Osteocyte (in vitro differentiated cells): ENCODE measurements around the gene PPP6R2. TPM values are rescaled to one million over a fixed set of nuclear protein-coding genes. Genes with fewer than 3 reads are reported as not detected.

Experiments
- DNase-seq: peaks from one replicate; pipeline ENCODE4 v3.0.0; 2021; ENCODE audit warnings: mixed read lengths; ENCODE audit not compliant: unreplicated experiment; ENCODE audit errors: extremely low spot score
- H3K27ac Mint-ChIP-seq: one replicate; pipeline ENCODE4 v1.8.0; 2021; ENCODE audit warnings: mild to moderate bottlenecking, mixed read lengths; ENCODE audit not compliant: unreplicated experiment
- H3K27me3 Mint-ChIP-seq: one replicate; pipeline ENCODE4 v1.8.0; 2021; ENCODE audit warnings: mixed read lengths; ENCODE audit not compliant: unreplicated experiment
- H3K36me3 Mint-ChIP-seq: one replicate; pipeline ENCODE4 v1.8.0; 2021; ENCODE audit warnings: mixed read lengths; ENCODE audit not compliant: unreplicated experiment
- H3K4me1 Mint-ChIP-seq: one replicate; pipeline ENCODE4 v1.8.0; 2021; ENCODE audit warnings: mixed read lengths; ENCODE audit not compliant: unreplicated experiment
- H3K4me3 Mint-ChIP-seq: one replicate; pipeline ENCODE4 v1.8.0; 2021; ENCODE audit warnings: mild to moderate bottlenecking, moderate library complexity, mixed read lengths; ENCODE audit not compliant: unreplicated experiment
- H3K9me3 Mint-ChIP-seq: one replicate; pipeline ENCODE4 v1.8.0; 2021; ENCODE audit warnings: mixed read lengths; ENCODE audit not compliant: unreplicated experiment
- CTCF ChIP-seq: fragments of 200-600 bp; sonication (generic); IDR thresholded peaks from 2 replicates; pipeline ENCODE4 v1.5.0; 2021; ENCODE audit warnings: antibody characterized with exemption, mild to moderate bottlenecking, moderate library complexity
- total RNA-seq: library from RNA; stranded (reverse); gene quantifications from 2 replicates; pipeline ENCODE4 v1.2.1, GENCODE V29; 2021

PPP6R2 gene
- total RNA-seq, 1 donor from 2014 or later = 62.6 TPM

DNA sequence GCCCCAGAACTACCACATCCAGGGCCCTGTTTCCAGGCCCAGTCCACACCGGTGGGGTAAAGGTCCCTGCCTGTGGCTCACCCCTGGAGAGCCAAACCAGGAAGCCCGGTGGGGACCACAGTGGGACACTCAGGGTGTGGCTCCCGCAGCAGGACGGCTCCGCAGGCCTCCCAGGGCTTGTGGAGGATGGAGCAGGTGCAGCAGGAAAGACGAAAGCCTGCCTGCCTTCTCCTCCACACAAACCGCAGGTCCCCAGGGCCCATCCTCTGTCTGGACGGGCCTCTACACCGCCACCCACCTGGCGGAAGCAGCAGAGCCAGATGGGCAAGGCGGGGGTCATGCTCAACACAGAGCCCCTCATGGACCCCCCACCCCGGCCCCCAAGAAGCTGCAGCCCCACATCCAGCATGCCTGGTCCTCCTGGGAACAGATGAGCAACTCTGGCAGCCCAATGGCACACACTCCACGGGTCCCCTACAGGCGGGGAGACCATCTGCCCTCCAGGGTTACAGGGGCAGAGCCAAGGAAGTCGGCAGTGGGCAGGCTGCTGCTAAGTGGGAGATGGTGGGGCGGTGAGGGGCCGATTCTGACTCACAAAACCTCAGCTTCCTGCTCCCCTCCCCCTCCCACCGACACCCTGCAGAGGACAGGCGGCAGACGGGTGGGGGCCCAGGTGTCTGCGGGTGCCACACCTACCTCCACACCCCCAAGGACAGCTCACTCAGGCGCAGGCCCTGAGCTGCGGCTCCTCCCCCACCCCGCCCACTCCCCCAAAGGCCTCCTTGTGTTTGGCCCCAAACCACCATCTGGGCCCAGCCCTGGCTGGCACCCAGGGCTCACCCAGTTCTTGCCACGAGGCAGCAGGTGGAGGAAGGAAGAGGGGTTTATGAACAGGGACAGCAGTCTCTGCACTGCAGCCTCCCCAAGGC lies 126.5 kb downstream of the PPP6R2 start:
- Mint-ChIP-seq H3K4me1 (peaks cover 32% of the 10 kb centered on the region), H3K9me3 (no peaks in the 10 kb centered on the region), H3K27ac (no peak overlapping the region), H3K4me3 (no peak overlapping the region), H3K27me3 (no peaks in the 10 kb centered on the region), H3K36me3 (peaks cover 13% of the 10 kb centered on the region)
- no peak for DNase-seq
- no peak for TF ChIP-seq CTCF

DNA sequence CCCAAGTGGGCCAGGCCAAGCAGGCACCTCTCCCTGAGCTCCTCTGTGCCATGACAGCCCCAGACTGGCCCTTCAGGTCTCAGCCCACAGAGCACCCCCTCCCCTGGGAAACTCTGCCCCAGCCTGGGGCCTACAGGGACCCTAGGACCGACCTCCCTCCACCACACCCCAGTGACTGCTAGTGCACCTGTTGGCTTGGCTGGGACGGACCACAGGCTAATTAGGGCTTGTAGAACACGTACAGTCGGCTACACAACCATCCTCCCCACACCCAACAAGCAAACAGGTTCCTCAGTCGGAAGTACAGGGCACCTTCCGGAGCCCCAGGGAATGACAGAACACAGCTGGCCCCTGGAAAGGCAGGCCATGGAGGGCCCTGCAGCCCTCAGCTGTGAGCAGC lies 127.4 kb downstream of the PPP6R2 start:
- peaks cover 36% of the 10 kb centered on the region for H3K4me1 Mint-ChIP-seq
- H3K27me3 Mint-ChIP-seq = no peaks in the 10 kb centered on the region
- no peaks in the 10 kb centered on the region for H3K9me3 Mint-ChIP-seq
- H3K27ac Mint-ChIP-seq = no peak overlapping the region
- TF ChIP-seq CTCF = no peak
- DNase-seq = no peak
- peaks cover 11% of the 10 kb centered on the region for H3K36me3 Mint-ChIP-seq
- H3K4me3 Mint-ChIP-seq = no peak overlapping the region

- Mint-ChIP-seq H3K4me1 (peaks cover 37% of the 10 kb centered on the region), H3K9me3 (no peaks in the 10 kb centered on the region), H3K27ac (no peak overlapping the region), H3K36me3 (peaks cover 5% of the 10 kb centered on the region), H3K27me3 (no peaks in the 10 kb centered on the region), H3K4me3 (no peak overlapping the region)
- no peak for DNase-seq
- TF ChIP-seq CTCF = no peak
Measured at GRCh38 chr22:50471197-50471847, 128.2 kb downstream of the PPP6R2 start.

GRCh38 chr22:50471962-50472361 lies 128.8 kb downstream of the PPP6R2 start:
- no peak for TF ChIP-seq CTCF
- Mint-ChIP-seq H3K4me3 (no peak overlapping the region), H3K27ac (no peak overlapping the region), H3K9me3 (no peaks in the 10 kb centered on the region), H3K27me3 (no peaks in the 10 kb centered on the region), H3K36me3 (no peaks in the 10 kb centered on the region), H3K4me1 (peaks cover 37% of the 10 kb centered on the region)
- no peak for DNase-seq

DNA sequence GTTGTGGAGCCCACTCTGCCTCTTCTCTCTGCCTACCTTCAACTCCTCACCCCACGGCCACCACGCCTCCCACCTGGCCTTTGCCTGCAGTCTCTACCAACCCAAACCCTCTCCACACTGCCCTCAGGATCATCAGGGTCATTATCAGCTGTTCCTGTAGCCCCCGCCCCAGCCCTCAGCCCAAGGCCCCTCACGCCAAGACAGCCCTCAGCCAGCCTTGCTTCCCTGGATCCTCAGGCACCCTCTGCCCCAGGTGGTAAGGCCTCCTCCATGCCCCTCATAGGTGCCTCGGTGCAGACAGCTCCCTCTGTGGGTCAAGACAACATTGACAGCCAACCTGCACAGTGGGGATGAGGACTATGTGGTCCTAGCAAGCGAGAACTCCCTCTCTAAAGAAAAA lies 130.0 kb downstream of the PPP6R2 start:
- no peaks in the 10 kb centered on the region for H3K27me3 Mint-ChIP-seq
- no peak for DNase-seq
- H3K27ac Mint-ChIP-seq = peak overlapping the region; percentile 88
- H3K9me3 Mint-ChIP-seq = no peaks in the 10 kb centered on the region
- TF ChIP-seq CTCF = peak; percentile 26
- peak overlapping the region; percentile 90 for H3K4me3 Mint-ChIP-seq
- H3K4me1 Mint-ChIP-seq = peaks cover 37% of the 10 kb centered on the region
- H3K36me3 Mint-ChIP-seq = no peaks in the 10 kb centered on the region
